Ammon's horn (tissue), 1 donor: Measurements from ENCODE around the gene DLGAP4.
A peak's percentile ranks its signal among the peaks of the same experiment; 100 is the strongest.

Experiments
- DNase-seq: peaks from one replicate; pipeline ENCODE4 v3.0.0-alpha.2; 2016; ENCODE audit warnings: low spot score

Gene DLGAP4

GRCh38 chr20:36275011-36275410 is 31.1 kb upstream of the DLGAP4 start:
- no peak for DNase-seq

- DNase-seq: no peak
These were observed 30.5 kb upstream of the DLGAP4 start for GRCh38 chr20:36275441-36276189.

DNA sequence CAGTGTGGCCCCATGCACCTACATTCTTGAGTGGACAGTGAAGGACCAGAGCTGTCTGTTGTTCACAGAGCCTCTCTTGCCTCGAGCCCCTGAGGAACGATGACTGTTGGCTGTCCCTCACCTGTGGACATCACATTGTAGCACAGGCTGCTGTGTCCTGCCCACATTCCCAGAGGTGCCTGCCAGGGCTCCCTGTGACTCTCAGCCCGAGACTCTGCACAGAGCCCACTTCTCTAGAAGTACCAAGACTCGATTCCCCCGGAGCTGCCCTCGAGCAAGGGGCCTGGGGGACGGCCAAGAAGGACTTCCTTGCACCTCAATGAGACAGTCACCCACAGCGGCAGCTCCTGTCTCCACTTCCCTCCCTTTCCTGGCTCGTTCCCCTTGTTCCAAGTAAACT is 28.6 kb upstream of the DLGAP4 start:
- no peak for DNase-seq

- no peak for DNase-seq
These were observed 26.8 kb upstream of the DLGAP4 start for GRCh38 chr20:36279362-36279761.

DNA sequence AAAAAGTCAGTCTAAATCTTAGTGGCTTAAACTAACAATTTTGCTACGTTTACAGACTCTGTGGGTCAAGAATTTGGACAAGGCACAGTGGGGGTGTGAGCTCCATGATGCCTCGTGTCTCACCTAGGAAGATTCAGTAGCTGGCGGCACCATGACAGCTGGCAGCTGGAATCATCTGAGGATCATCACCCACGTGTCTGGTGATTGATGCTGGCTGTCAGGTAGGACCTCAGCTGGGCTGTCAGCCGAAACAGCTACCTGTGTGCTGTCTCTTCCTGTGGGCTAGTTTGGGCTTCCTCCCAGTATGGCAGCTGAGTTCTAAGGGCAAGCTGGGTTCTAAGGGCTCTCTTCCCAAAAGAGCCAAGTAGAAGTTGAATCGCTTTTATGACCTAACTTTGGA is 26.4 kb upstream of the DLGAP4 start:
- DNase-seq: no peak

GRCh38 chr20:36281785-36282380 is 24.3 kb upstream of the DLGAP4 start:
- no peak for DNase-seq

- no peak for DNase-seq
These were observed 21.4 kb upstream of the DLGAP4 start for GRCh38 chr20:36284751-36285150.

GRCh38 chr20:36285746-36286447 is 20.2 kb upstream of the DLGAP4 start:
- DNase-seq: no peak

- no peak for DNase-seq
These were observed 8.5 kb upstream of the DLGAP4 start for GRCh38 chr20:36297656-36298055.

DNA sequence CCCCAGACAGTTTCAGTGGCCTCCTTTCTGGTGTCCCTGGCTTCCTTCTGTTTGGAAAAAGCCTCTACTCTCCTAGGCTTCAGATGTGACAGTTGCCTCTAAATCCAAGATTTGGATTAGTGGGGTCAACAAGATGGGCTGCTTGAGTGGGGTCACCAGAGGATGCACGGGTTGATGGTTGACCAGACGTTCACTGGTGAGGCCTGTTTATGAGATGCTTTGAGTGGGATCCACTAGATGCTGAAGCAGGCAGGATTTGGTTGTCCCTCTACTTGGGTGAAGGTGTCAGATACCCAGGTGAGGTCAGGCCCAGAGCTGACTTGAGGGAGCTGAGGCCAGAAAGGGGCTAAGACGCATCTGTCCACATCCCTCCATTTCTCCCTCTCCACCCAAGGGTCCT is 8.1 kb upstream of the DLGAP4 start:
- DNase-seq: no peak

GRCh38 chr20:36298795-36299339 is 7.3 kb upstream of the DLGAP4 start:
- no peak for DNase-seq

GRCh38 chr20:36299459-36299858 is 6.7 kb upstream of the DLGAP4 start:
- no peak for DNase-seq

DNA sequence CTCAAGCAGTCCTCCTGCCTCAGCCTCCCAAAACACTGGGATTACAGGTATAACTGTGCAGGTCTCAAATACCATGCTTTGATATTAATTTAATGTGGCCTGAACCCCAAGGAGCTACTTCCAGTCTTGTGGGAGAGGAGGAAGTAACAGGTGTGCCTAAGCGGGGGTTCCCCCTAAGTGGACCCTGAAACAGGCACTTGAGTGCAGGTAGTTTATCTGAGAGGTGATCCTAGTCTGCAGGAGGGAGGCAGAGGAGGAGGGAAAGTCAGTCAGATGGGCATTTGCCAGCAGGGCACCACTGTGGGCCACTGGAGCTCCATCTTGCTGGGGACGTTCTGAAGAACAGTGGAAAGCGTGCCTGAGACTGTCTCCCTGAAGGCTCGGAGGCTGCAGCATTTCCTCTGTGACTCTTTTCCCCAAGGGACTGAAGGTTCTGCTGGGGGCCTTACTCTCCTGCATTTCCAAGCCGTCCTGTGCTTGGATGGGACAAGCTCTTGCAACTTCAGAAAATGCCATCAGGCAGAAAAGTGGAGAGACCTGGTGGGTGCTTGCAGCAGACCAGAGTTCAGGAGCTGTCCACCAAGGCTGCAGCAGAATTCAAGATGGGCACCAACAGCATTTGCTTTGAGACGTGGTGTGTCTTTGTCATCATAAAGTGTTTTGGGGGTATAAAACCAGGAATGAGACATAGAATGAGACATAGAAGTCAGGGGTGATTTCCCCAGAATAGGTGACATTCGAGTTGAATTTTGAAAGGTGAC is 4.6 kb upstream of the DLGAP4 start:
- DNase-seq: no peak

DNA sequence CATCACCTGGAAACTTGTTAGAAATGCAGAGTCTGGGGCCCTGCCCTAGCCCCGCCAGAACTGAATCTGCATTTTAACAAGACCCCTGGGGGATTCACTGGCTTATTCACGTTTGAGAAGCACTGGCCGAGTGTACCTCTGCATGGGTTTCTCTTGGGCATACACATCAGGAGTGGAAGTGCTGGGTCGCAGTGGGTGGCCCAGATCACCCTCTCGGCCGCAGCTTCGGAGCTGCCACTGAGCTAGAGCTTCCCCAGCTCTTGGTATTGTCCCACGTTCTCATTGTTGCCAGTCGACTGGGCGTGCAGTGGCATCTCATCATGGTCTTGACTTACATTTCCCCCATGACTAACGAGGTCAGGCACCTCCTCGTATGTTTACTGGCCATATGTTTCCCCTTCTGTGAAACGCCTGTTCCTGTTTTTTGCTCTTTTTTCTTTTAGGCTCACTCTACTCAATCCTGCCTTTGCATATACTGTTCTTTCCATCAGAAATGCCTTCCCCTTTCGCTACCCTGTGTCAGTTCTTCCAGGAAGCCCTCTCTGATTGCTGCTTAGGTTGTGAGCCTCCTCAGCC is 3.0 kb upstream of the DLGAP4 start:
- DNase-seq: no peak

DNA sequence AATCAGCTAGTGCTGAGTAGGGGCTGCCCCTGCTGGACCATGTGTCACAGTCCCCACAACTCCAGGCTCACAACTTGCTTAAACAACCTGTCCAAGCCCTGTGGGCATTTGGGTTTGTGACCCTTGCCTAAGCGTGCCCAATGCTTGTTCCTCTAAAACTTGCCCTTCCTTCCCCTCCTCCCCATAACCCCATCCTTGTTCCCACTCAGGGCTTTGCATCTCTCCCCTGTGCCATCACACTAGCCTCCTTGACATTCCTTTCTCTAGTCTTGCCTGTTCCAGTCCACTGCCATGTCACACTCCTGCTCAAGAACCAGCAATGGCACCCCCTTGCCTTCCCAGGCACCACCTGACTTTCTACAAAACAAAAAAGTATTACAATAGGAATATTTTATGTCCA is 2.3 kb upstream of the DLGAP4 start:
- no peak for DNase-seq

- DNase-seq: no peak
These were observed 1.2 kb upstream of the DLGAP4 start for GRCh38 chr20:36304786-36305495.

DNA sequence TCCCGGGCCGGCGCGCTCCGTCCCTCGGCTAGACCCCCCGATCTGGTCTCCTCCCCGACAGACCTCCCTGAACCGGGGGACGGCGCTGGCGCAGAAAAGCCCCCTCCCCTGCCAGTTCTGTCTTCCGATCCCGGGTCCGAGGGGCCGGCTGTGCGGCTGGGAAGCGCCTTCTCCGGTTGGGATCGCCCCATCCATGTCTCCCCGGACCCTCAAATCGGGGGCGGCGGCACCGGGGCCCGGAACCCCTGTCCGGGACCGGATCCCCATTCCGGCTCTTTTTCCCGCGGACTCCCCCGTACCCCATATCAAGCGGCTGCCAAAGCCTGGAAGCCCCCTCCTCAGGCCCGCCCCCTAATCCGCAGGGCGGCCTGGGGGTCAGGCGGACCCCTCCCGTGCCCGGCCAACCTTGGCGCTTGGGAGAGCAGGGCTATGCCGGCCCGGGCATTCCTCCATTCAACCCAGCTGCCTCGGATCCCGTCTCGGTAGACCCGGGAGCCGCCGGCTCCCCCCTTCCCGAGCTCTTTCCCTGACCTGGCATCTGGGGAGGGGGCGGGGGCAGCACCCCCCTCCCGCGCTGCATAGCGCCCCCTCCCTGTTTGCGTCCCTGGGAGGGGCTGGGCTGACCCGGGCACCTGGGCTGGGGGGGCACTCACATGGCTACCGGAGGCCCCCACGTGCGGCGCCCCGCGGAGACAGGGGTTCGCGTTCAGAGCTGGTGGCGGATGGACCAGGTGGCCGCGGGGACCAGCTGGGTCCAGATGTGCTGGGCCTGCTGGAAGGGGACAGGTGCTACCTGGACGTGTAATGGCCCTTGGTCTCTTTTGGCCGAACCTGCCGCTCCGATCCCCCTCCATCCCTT is 643 bp downstream of the DLGAP4 start:
- no peak for DNase-seq

GRCh38 chr20:36307412-36308325 is 1.5 kb downstream of the DLGAP4 start:
- DNase-seq: no peak

DNA sequence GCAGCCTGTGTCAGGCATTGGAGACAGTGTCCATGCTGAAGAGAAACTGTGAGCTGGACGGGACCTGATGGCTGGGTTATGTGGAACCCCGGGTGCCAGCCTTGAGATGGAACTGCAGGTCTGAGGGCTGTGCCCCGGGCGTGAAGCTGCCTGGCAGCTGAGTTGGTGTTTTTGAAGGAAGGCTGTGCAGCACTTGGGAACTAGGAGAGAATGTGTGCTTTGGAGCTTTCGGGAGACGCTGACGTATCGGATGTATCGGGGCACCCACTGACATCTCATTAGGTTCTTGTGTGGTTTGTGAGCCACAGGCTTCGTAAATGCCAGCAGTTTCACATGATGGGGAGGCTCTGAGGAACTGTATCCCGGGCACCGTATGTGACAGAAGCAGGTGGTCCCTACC is 2.2 kb downstream of the DLGAP4 start:
- DNase-seq: peak; percentile 29
